HG03196 (cell line): ENCODE measurements around the gene PRCC.

Experiments
- ATAC-seq: cut with Tn5 transposase; IDR thresholded peaks from one replicate; pipeline ENCODE4 v1.9.1; 2021; ENCODE audit not compliant: unreplicated experiment

The PRCC gene, protein sequence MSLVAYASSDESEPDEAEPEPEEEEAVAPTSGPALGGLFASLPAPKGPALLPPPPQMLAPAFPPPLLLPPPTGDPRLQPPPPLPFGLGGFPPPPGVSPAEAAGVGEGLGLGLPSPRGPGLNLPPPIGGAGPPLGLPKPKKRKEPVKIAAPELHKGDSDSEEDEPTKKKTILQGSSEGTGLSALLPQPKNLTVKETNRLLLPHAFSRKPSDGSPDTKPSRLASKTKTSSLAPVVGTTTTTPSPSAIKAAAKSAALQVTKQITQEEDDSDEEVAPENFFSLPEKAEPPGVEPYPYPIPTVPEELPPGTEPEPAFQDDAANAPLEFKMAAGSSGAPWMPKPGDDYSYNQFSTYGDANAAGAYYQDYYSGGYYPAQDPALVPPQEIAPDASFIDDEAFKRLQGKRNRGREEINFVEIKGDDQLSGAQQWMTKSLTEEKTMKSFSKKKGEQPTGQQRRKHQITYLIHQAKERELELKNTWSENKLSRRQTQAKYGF

DNA sequence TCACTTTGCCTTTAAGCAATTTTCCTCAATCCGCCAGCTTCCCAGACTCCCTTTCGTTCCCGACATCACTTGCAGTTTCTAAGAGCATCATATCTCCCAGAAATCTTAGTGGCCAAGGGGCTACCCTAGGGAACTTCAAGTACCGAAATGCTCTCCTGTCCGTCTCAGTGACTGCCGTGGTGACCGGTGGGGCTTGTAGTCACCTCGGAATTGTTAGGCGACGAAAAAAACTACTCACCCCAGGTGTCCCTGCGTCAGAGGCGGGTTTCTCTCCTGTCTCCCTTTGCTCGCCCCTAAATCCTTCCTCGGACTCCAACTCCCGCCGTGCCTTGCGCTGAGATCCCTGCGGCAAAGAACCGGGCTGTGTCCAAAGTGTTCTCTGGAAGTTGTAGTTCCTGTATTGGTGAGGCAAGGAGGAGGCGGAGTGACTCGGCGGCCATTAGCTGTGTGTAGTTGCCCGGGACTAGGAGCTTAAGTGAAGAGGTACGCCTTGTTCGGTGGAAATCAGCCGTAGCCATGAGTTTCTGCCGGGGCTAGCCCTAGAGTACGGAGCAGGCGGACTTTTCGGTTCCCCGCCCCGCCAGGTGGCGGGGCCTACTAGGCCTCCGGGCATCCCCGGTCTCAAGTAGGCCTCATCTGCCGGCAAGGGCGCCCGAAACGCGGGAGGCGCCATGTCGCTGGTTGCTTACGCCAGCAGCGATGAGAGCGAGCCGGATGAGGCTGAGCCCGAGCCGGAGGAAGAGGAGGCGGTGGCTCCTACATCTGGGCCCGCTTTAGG is at the start of gene PRCC:
Gene PRCC, plus strand, starts transcription at position 435 of the 778 bp plus-strand sequence. Its CDS starts 237 bp downstream, at position 672.
- ATAC-seq = peak; percentile 91

DNA sequence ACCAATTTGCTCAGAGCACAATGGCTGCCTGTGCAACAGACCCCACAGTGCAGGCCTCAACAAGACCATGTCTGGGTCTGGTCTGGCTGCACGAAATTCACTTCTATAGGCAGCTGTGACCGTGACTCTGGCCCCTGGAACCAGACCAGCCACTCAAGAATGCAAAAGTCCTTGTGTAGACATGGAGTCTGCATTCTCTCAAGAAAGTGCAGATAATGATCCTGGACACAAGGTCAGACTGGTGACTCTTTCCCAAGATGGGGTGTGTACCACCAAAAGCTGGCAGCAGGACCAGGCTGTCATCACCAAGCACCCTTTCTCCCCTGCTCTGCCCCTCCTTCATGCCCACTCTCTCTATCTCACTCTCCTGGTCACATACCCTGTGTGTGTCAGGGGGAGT is 46.2 kb upstream of the PRCC start:
- no peak for ATAC-seq

- ATAC-seq = no peak
Observed at GRCh38 chr1:156721535-156721934, 45.8 kb upstream of the PRCC start.

DNA sequence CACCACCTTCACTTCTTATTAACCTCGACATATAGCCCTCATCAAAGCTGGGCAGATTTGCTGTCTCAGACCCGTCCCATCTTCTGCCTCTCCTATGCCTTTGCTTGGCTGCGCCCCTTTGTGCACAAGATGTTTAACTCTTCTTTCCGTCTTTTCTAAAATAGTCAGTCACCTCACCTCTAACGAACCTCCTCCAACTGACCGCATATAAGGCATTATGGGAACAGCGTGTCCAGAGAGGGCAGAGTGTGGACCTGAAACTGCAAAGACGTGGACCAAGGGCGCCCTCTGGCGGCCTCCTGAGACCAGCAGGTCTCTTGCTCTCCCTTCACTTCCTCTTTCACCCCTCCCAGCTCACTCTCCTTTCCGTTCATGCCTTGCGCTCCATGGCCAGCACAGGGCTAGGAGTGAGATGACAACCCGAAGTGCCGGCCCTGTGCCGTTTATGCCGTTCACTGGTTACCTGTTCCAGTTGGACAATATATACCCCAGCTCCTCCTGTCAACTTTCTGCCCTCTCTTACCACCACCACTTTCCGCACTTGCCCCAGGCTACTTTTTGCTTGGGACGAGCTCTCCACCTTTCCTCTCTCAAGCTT is 41.6 kb upstream of the PRCC start:
- peak; percentile 47 for ATAC-seq

DNA sequence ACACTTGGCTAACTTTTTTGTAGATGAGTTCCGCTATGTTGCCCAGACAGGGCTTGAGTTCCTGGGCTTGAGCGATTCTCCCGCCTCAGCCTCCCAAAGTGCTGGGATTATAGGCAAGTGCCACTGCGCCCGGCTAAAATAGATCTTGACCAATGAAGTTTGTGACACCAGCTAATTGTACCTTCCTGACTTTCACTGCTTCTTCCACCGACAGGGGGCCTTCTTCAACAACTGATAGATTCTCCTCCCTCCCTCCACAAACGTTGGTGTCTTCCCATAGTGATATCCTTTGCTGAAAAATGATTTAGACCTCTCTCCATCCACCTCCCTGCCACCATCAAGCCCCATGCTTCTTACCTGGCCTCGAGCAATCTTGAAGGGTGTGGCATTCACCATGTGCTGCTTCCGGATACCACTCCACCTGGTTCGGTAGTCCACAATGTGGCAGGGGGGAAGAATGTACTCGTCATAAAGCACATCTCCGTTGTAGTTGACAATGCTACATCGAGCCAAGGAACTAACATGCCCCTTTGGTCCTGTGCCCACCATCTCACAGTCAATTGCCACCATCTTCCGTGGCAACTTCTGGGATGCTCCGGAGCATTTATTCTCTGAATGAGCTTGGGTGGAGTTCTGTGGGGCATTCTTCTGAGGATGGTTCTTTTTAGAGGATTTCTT is 40.6 kb upstream of the PRCC start:
- ATAC-seq = no peak

DNA sequence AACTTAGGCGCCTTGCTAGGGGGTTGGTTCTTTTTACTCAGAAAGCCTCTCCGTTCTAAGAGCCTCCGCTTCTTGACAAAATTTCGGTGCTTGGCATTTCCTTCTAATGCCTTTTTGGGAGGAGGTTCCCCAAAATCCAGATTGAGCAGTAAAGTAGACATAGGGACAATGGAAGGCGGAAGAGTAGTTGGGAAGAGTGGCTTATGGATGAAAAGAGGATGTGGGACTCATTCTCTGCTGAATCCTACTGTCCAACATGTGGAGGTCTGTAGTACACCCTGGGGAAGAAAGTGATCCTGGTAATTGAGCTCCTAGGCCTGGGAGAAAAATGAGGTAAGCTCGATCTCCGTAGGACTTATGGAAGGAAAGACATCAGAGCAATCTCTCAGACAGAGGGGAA is 39.8 kb upstream of the PRCC start:
- ATAC-seq = no peak

GRCh38 chr1:156727926-156728598 is 39.3 kb upstream of the PRCC start, which contains the start of gene METTL25B:
Gene METTL25B, plus strand, starts transcription at chr1:156728469. Its CDS starts 636 bp downstream, at chr1:156729105.
- ATAC-seq = peak; percentile 52

GRCh38 chr1:156728599-156729462 is 38.5 kb upstream of the PRCC start, which contains the start of gene ISG20L2:
Gene ISG20L2, minus strand, starts transcription at chr1:156728766. Its CDS starts 1,114 bp downstream, at chr1:156727652.
- ATAC-seq = peak; percentile 81

- no peak for ATAC-seq
Observed at GRCh38 chr1:156733989-156734584, 33.2 kb upstream of the PRCC start.

DNA sequence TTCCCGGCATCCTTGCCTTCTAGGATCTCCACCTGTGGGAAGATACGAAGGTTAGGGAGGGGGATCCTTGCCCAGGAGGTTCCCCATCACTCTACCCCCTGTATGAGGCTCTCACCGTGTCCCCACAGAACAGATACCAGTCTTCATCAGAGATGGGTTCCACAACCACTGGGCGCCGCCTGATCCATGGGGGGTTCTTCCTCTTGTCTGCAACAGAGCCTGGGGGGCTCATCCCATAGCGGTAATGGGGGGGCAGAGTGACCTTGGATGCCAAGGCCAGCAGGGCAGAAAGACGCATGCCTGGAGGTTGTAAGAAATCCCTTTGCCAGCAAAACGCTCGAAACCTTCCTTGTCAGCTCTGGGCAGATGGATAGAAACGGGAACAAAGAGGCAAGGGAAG is 28.9 kb upstream of the PRCC start:
- no peak for ATAC-seq

- no peak for ATAC-seq
Observed at GRCh38 chr1:156738916-156739315, 28.4 kb upstream of the PRCC start.

- peak; percentile 2 for ATAC-seq
Observed at GRCh38 chr1:156740237-156740740, 27.0 kb upstream of the PRCC start.

DNA sequence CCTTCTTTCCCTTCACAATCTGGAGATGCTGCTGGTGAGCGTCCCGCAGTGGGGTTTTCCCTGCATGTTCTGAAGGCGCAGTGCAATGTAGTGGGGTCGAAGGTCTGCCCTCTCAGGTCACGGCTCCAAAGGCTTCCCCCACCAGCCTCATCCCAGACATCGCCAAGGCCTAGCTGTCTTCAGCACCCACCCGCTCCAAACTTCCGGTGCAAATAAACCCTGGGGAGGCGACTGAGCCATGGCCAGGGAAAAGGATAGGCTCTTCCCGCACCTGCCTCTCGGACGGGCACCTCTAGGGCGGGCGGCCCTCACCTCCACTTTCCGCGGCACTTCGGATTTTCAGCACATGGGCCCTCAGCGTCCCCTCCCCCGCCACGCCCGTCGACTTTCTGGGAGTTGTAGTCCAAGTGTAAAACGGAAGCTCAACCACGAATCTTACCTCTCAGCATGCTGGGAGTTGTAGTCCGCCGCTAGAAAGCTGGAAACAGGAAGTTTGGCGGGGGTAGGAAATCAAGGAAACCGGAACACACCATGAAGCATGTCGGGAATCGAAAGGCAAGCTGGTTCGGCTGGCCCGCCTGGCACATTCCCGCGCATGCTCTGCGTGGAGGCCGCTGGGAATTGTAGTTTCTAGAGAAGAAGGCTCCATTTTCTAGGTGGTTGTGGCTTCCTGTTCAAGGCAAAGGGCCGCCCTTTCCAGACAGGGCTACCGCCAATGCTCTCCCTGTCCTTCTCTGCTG is 26.4 kb upstream of the PRCC start, which contains the start of gene MRPL24:
Gene MRPL24, minus strand, starts transcription at position 348 of the 740 bp plus-strand sequence. CDS start 2,384 bp downstream, outside the sequence.
- peak; percentile 81 for ATAC-seq

DNA sequence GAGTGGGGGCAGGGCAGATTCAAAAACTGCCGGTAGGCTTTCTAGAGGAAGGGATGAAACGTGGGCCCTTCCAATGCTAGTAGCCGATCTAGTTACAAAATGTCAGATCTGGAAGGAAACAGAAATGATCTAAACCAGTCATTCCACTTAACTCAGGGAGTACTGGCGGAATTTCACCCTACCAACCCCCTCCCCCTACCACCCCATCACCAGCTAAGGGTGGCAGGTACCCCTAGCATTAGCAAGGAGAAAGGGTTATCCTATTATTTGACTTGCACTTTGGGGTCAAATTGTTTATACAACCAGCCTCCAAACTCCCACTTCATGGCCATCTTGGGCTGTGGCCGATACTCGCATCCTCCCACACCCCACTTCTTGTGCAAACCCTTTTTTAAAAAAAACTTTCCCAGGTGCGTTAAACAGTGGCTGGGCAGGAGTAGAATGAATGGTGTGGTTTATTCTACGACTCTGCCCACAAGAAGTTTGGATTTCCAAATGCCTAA is 25.8 kb upstream of the PRCC start:
- no peak for ATAC-seq

DNA sequence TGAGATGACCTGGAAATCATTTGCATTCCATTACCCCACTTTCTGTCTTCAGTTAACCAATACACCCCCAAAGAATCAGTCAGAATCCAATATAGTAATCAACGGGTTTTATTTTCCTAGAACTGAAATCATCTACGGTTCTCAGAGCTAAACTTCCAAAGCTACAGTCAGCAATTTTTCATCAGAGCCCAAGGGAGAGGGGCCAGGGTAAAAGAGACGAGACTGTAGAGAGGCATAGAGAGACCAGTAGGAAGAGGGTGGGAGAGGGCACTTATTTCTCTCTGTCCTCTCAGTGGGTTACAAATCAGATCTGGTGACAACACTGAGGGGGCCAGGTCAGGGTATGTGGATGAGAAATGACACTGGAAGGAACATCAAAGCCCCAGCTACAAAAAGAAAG is 25.3 kb upstream of the PRCC start:
- ATAC-seq = no peak

GRCh38 chr1:156742801-156743200 is 24.5 kb upstream of the PRCC start:
- no peak for ATAC-seq
